Measurements from ENCODE around the gene NFAT5.
A peak's percentile ranks its signal among the peaks of the same experiment; 100 is the strongest.

Gene NFAT5

DNA sequence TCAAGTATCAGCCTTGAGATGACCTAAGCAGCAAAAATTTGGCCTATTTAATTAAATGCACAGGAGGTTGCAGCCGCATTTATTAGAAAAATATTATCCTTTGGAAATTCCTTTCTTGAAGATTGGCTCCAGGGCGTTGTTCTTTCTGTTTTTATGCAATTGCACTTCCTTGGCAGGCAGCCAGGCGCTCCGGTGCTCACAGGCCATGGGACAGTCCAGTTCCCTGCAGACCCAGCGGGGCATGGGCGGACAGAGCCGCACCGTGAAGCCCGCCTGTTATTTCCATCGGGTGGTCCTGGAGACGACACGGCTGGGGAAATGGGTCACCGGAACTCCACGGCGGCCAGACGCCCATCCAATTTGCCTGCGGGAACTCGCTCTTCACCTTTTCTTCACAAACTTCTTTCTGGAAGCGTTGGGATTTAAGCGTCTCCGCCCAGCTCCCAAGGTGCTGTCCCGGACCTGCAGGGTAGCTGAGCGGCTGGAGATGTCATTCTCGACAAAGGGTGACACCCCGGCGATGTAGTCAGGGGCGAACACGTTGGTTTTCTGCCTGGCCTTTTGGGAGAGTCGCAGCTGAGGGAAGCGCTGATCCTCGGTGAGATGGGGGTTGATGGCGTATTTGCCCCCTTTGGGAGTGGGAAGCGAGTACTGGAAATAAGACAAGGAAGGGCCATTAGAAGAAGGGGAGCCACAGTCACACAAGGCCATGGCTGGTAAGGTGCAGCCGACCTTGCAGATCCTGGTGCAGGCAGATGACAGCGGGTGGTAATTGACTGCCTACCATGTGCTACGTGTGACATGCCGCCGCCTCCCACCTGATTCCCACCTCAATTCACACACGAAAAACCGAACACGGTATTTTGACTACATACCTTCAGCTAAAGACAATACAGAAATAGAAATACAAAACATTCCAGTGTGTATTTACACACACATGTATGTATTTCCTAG lies 176.5 kb downstream of the NFAT5 start:
- DNase-seq (ENCODE audit: low spot score): peak; percentile 43

DNA sequence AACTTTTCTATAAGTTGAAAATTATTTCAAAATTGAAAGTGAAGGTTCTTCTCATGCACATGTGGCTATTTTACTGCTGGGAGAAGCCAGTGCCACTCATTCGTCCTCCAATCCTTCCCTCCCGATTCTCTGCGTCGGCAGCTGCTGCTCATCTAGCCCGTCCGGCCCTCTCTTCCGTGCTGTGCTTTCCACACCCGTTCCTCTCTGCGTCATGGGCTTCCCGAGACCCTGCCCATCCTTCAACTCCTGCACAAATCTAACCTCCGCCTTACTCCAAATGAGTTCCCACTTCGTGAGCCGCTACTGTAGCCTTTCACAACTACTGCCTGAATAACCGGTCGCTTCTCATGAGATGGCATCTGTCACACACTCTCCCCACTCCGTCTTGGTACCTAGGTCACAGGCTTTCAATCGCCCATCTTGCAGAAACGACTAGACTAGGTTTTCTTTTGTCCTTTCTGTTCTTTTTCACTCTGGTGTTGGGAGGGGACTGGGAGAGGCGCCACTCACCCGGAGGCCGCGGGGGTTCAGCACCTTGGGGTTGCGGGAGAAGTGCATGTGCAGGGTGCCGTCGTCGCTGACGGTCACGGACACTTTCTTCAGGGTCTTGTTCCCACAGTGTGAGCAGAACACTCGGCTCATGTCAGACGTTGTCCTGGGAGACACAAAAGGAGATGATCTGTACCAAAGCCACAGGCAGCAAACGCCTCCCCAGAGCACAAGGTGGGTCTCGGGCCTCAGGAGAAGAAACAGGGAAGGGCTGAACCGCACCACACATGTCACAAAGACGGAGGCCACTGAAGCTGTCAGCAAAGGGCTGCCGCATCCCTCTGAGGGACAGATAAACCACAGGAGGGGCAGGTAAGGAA lies 178.8 kb downstream of the NFAT5 start:
- DNase-seq (ENCODE audit: low spot score): no peak

DNA sequence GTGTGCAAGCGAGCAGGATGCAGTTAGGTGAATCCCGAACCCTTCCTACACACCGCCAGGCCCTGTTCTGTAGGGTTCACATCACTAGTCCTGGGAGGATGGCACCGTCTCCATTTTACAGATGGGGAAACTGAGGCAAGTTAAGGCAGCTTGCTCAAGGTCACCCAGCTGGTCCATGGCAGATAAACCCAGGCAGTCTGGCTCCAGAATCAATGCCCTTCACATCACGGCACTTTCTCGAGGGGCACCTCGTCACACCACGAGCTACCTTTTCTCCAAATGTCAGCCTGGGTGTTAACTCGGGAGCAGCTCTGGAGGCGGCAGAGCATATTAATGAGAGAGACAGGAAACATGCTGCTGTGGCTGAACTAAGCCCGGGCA lies 179.5 kb downstream of the NFAT5 start:
- no peak for DNase-seq (ENCODE audit: low spot score)

DNA sequence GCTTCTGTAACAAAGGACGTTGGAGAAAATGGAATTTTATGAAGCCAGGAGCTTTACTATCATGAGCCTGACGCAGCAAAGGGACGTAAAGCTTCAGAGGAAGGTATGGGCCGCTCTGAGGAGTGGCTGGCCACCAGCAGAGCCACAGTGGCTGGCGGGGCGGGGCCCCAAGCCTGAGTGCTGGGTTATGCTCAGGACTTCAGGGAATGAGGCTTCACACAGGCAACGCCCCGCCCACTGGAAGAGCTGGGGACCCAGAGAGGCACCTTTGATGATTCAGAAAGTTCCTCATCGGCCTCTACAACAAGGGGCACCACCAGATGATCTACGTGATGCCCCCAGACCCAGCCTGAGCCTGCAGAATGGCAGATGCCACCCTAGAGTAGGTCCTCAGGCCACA lies 180.2 kb downstream of the NFAT5 start:
- no peak for DNase-seq (ENCODE audit: low spot score)

DNA sequence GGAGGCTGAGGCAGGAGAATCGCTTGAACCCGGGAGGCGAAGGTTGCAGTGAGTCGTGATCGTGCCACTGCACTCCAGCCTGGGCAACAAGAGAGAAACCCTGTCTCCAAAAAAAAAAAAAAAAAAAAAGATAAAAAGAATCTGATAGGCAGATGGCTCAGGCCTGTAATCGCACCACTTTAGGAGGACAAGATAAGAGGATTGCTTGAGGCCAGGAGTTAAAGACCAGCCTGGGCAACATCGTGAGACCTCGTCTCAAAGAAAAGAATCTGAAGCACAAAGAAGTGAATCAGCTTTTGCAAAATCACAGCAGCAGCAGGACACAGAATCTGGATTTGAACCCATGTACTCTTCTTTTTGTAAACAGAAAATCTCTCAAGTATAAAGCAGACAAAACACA lies 181.3 kb downstream of the NFAT5 start:
- no peak for DNase-seq (ENCODE audit: low spot score)

DNA sequence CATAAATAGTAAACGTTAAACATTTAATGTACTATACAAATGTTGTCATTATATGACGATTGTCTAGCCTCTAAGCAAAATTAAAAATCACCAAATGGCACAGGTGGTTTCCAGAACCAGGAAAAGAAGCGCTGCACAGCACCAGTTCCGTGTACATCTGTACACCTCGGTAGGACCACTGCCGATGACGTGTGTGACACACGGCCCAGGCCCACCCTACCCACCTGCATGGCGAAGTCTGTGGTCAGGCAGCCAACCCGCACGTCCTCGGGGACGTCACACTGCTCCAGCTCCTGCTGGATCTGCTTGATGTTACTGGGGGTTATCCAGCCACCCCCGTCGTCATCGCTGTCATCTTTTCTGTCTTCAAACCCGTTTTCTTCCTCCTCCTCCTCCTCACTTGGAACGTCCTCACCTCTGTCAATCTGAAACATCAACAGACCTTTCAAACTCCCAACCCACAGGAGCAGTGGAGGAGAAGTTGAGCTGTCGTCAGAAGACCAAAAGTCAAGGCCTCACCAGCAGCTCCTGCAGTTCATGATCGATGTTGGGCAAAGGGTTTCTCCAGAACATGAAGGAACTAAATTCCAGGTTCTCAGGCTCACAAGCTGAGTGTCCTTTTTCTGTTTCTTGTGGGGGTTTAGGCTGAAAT lies 183.1 kb downstream of the NFAT5 start:
- no peak for DNase-seq (ENCODE audit: low spot score)

DNA sequence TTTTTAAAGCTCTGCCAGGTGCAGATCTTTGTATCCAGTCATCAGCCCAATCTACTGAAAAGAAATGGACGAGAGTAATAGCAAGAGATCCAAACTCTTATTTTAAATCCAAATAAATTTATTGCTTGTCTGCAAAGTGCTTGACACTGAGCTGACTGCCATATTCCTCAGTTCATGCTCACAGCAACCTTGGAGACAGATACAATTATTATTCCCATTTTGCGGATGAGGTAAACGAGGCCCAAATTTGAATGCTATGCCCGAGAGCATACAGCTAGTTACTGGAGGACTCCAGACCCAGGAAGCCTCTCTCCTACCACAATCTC lies 188.3 kb downstream of the NFAT5 start:
- DNase-seq (ENCODE audit: low spot score): no peak

Data from LoVo (cell line).